ENCODE data around the gene PRPF19. TPM values are rescaled to one million over a fixed set of nuclear protein-coding genes. Genes with fewer than 3 reads are reported as not detected.

PRPF19 gene
- total and polyA plus RNA-seq, 9 of the 15 experiments (the other 6 are each of a cell fraction or from before 2014, with no cell fraction given): 9.4 to 212 (median 73.2) TPM

DNA sequence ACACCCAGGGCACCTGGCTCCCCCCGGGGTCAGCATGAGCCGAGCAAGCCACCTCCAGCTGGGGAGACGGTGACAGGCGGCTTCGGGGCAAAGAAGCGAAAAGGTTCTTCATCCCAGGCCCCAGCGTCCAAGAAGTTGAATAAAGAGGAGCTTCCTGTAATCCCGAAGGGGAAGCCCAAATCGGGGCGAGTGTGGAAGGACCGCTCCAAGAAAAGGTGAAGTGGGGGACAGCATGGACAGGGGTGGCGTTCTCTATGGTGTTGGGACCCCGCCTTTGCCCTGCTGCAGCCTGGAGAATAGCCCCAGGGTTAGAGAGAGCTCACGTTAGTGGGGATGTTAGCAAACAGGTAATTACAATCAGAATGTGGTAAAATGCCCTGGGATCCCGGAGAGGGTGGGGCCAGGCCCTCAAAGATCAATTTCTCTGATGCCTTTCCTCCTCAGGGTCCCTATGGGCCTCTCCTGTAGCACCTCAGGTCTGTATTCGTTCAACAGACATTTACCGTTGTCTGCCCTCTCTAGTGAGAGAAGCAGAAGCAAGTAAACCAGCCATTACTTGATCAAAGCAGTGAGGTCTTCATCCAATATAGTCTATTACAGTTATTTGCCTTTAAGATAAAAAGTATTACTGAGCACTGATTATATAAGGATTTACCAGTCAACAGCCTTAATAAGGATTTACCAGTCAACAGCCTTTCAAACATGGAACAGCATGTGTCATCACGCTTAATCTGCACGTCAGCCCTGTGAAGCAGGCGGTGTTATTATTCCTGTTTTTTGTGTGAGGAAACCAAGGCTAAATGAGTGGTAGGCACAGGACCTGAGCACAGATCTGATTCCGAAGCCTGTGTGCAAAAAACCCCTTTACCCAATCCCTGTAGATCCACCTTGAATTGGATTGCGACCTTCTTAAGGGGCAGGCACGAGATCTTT is 63.5 kb downstream of the PRPF19 start (continued):
- TF ChIP-seq, protein P1, sequence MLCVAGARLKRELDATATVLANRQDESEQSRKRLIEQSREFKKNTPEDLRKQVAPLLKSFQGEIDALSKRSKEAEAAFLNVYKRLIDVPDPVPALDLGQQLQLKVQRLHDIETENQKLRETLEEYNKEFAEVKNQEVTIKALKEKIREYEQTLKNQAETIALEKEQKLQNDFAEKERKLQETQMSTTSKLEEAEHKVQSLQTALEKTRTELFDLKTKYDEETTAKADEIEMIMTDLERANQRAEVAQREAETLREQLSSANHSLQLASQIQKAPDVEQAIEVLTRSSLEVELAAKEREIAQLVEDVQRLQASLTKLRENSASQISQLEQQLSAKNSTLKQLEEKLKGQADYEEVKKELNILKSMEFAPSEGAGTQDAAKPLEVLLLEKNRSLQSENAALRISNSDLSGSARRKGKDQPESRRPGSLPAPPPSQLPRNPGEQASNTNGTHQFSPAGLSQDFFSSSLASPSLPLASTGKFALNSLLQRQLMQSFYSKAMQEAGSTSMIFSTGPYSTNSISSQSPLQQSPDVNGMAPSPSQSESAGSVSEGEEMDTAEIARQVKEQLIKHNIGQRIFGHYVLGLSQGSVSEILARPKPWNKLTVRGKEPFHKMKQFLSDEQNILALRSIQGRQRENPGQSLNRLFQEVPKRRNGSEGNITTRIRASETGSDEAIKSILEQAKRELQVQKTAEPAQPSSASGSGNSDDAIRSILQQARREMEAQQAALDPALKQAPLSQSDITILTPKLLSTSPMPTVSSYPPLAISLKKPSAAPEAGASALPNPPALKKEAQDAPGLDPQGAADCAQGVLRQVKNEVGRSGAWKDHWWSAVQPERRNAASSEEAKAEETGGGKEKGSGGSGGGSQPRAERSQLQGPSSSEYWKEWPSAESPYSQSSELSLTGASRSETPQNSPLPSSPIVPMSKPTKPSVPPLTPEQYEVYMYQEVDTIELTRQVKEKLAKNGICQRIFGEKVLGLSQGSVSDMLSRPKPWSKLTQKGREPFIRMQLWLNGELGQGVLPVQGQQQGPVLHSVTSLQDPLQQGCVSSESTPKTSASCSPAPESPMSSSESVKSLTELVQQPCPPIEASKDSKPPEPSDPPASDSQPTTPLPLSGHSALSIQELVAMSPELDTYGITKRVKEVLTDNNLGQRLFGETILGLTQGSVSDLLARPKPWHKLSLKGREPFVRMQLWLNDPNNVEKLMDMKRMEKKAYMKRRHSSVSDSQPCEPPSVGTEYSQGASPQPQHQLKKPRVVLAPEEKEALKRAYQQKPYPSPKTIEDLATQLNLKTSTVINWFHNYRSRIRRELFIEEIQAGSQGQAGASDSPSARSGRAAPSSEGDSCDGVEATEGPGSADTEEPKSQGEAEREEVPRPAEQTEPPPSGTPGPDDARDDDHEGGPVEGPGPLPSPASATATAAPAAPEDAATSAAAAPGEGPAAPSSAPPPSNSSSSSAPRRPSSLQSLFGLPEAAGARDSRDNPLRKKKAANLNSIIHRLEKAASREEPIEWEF (CRISPR knock-in tag; IDR thresholded peaks at IDR 0.05): no peak
- TF ChIP-seq TEAD1 (CRISPR knock-in tag; IDR thresholded peaks at IDR 0.05) (no peak), JUN (IDR thresholded peaks at IDR 0.05; ENCODE audit: borderline replicate concordance, low read depth, low read length) (no peak), JUN (CRISPR knock-in tag; IDR thresholded peaks at IDR 0.05; ENCODE audit: borderline replicate concordance) (no peak), RFX1 (IDR thresholded peaks at IDR 0.05) (no peak), SIN3A (IDR thresholded peaks at IDR 0.05; ENCODE audit: borderline replicate concordance in 2 of 2, control insufficient read depth in 1 of 2, low read depth in 2 of 2, low read length in 2 of 2) (0 out of 4 replicates have a peak, but pooled peaks of 1 of the 2 experiments have one; percentile 6), SMAD4 (CRISPR knock-in tag; conservative IDR thresholded peaks at IDR 0.05) (no peak), ATF1 (CRISPR knock-in tag; IDR thresholded peaks at IDR 0.05) (no peak), ATF1 (tag; IDR thresholded peaks at IDR 0.05) (no peak)
